Tibial artery (tissue), 4 donors: Measurements from ENCODE around the gene SDK1.

Experiments used
- DNase-seq, 2 donors: peaks; one replicate each; pipeline ENCODE4 v3.0.0-alpha.2; 2019
- H3K27ac ChIP-seq, 2 donors: fragments of 200-600 bp; sonication (generic) in 1 of 2; 1 replicate in 1 of 2; 2 replicates in 1 of 2; pipeline ENCODE4 v1.5.1; 2018 to 2019; ENCODE audit warnings: mild to moderate bottlenecking in 1 of 2
- H3K27me3 ChIP-seq, 2 donors: fragments of 200-600 bp; sonication (generic) in 1 of 2; one replicate each; pipeline versions ENCODE4 v1.5.1 to v1.6.0; 2016 to 2019
- H3K36me3 ChIP-seq, 3 donors: fragments of 200-600 bp; sonication (generic) in 2 of 3; one replicate each; pipeline ENCODE4 v1.5.1; 2016 to 2019; ENCODE audit warnings: mild to moderate bottlenecking in 2 of 3
- H3K4me1 ChIP-seq, 4 donors: fragments of 200-600 bp; sonication (generic) in 2 of 4; 1 replicate in 3 of 4; 2 replicates in 1 of 4; pipeline ENCODE4 v1.5.1; 2016 to 2019
- H3K4me3 ChIP-seq, 2 donors: fragments of 200-600 bp; sonication (generic) in 1 of 2; 1 replicate in 1 of 2; 2 replicates in 1 of 2; pipeline ENCODE4 v1.5.1; 2018 to 2019; ENCODE audit warnings: mild to moderate bottlenecking in 2 of 2
- H3K9me3 ChIP-seq, 3 donors: fragments of 200-600 bp; sonication (generic) in 1 of 3; one replicate each; pipeline ENCODE4 v1.5.1; 2016 to 2019
- CTCF ChIP-seq, 2 experiments: fragments of 200-600 bp in 1 of 2; fragments of 450-650 bp in 1 of 2; IDR thresholded peaks; one replicate each; pipeline ENCODE4 v1.5.1; 2017 to 2019; ENCODE audit warnings: antibody characterized with exemption in 2 of 2, mild to moderate bottlenecking in 1 of 2, moderate library complexity in 1 of 2
- intact Hi-C: fragments of 100-400 bp; cut with DNase I; formaldehyde crosslinking; loops from one replicate; pipeline ENCODE4 v1.15.0; 2023; ENCODE audit warnings: low total_unique reads

SDK1 gene

DNA sequence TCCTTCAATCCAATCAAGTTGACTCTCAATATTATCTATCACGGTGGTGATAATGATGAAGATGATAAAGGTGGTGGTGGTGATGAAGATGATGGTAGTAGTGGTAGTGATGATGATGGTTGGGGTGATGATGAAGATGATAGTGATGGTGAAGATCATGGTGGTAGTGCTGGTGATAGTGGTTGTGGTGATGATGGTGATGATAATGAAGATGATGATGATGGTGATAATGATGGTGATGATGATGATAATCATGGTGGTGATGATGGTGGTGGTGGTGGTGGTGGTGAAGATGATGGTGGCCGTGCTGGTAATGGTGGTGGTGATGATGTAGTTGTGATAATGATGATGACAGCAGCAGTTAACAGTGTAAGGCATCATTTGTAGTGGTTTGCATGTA, 29.8 kb upstream of the SDK1 start:
- no peak for DNase-seq
- intact Hi-C loops = no loop called here
- Histone ChIP-seq H3K9me3 (no peaks in the 10 kb centered on the region), H3K4me1 (peaks cover 0 to 10% (median 6%) of the 10 kb centered on the region in 4 donors), H3K27me3 (no peaks in the 10 kb centered on the region), H3K27ac (no peak overlapping the region), H3K36me3 (no peaks in the 10 kb centered on the region), H3K4me3 (no peak overlapping the region)
- TF ChIP-seq CTCF (IDR thresholded peaks at IDR 0.05) = no peak

- no peaks in the 10 kb centered on the region for H3K27me3 ChIP-seq
- intact Hi-C loops = no loop called here
- H3K4me1 ChIP-seq = peaks cover 0 to 10% (median 6%) of the 10 kb centered on the region in 4 donors
- H3K4me3 ChIP-seq = no peak overlapping the region
- H3K27ac ChIP-seq = no peak overlapping the region
- TF ChIP-seq CTCF (IDR thresholded peaks at IDR 0.05) = no peak
- H3K9me3 ChIP-seq = no peaks in the 10 kb centered on the region
- no peaks in the 10 kb centered on the region for H3K36me3 ChIP-seq
- DNase-seq = no peak
Measured at GRCh38 chr7:3272691-3273141, 28.3 kb upstream of the SDK1 start.

DNA sequence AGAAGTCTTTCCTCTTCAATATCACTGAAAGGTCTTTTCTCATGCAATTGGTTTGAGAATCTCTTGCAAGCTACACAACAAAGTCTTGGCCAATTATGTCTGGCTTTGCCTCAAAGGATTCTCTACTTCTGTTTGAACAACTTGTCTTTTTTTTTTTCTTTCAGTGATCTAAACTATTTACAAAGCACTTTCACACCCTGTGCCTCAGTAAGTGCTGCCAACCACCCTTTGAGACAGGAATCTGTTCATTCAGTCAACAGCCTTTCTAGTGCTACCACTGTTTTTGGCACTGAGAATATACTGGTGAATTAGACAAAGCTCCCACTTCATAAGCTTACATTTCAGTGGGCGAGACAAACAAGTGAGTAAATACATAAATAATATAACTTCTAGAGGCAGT, 26.9 kb upstream of the SDK1 start:
- Histone ChIP-seq H3K36me3 (no peaks in the 10 kb centered on the region), H3K4me3 (no peak overlapping the region), H3K4me1 (peaks cover 0 to 10% (median 6%) of the 10 kb centered on the region in 4 donors), H3K27ac (no peak overlapping the region), H3K27me3 (no peaks in the 10 kb centered on the region), H3K9me3 (no peaks in the 10 kb centered on the region)
- DNase-seq = no peak
- no peak for TF ChIP-seq CTCF (IDR thresholded peaks at IDR 0.05)
- intact Hi-C loops = no loop called here

DNA sequence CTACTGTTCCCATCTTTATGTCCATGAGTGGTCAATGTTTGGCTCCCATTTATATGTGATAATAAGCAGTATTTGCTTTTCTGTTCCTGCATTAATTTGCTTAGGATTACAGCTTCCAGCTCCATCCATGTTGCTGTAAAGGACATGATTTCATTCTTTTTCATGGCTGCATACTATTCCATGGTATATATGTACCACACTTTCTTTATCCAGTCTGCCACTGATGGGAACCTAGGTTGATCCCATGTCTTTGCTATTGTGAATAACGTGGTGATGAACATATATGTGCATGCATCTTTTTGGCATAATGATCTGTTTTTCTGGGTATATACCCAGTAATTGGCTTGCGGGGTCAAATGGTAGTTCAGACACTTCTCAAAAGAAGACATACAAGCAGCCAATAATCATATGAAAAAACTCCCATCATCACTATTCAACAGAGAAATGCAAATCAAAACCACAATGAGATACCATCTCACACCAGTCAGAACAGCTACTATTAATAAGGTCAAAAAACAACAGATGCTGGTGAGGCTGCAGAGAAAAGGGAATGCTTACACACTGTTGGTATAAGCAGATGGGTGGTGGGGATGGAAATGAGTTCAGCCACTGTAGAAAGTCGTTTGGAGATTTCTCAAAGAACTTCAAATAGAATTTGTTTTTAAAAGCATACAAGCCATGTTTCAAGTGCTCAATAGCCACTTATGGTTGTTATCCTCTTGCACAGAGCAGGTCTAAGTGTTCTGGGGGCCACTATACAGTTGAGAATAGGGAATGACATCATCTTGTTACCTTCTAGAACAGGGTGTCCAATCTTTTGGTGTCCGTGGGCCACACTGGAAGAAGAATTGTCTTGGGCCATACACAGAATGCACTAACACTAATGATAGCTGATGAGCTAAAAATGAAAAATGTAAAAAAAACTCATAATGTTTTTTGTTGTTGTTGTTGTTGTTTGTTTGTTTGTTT, 23.2 kb upstream of the SDK1 start:
- Histone ChIP-seq H3K4me3 (no peak overlapping the region), H3K27me3 (no peaks in the 10 kb centered on the region), H3K9me3 (no peaks in the 10 kb centered on the region), H3K27ac (no peak overlapping the region), H3K4me1 (peaks cover 0 to 23% (median 6%) of the 10 kb centered on the region in 4 donors), H3K36me3 (no peaks in the 10 kb centered on the region)
- TF ChIP-seq CTCF (IDR thresholded peaks at IDR 0.05) = no peak
- no peak for DNase-seq
- intact Hi-C loops = no loop called here

GRCh38 chr7:3279147-3279818, 21.8 kb upstream of the SDK1 start:
- H3K4me1 ChIP-seq = peaks cover 0 to 25% (median 7%) of the 10 kb centered on the region in 4 donors
- no peak for TF ChIP-seq CTCF (IDR thresholded peaks at IDR 0.05)
- H3K9me3 ChIP-seq = no peaks in the 10 kb centered on the region
- peak overlapping the region; percentile 69 to 70 for H3K27ac ChIP-seq
- no peak for DNase-seq
- intact Hi-C loops = no loop called here
- H3K36me3 ChIP-seq = no peaks in the 10 kb centered on the region
- H3K27me3 ChIP-seq = no peaks in the 10 kb centered on the region
- H3K4me3 ChIP-seq = no peak overlapping the region
